Forelimb muscle (tissue), 1 donor: ENCODE data around the gene NLGN1. TPM values are rescaled to one million over a fixed set of nuclear protein-coding genes. Genes with fewer than 3 reads are reported as not detected.

Experiments used
- DNase-seq: peaks from one replicate; pipeline ENCODE4 v3.0.0-alpha.2; 2013; ENCODE audit warnings: low read depth
- polyA plus RNA-seq: library from polyadenylated mRNA; unstranded; fragments of 120-200 nt; gene quantifications from one replicate; pipeline ENCODE4 v1.2.1, GENCODE V29; 2013; ENCODE audit not compliant: insufficient read length

The NLGN1 gene
- polyA plus RNA-seq, 1 donor = 1.5 TPM

DNA sequence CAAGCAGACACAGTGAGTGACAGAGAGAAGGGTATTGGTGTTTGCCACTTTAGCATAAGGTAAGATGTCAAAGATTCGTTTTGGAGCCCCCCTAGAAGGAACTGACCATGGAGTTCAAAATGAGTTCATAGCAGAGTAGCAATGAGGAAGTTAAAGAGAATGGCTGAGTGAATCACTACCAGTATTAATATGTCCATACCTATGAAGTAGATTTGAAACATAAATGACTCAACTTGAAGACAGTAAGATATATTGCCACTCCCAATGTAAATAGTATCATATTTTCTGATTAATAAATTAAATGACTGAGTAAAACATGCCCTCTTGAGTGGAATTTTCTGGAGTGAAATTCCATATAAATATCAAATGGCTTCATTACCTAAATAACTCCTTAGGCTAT, 675.1 kb downstream of the NLGN1 start:
- no peak for DNase-seq

DNA sequence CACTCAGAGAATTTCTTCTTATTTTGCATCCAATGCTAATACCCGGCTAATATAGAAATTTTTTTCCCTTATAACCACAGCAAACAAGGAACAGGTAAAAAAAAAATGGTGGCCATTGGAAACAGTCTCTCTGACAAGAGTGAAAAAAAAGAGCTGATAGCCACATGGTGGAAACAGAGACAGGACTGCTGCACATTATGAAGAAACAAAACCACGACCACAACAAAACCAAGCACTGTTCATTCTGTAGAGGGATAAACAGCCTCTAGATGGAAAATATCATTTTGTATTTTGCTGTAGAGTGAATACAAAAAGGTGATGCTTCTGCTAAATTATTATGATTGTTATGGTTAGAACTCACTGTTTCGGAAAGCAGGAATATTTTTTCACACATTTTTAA, 686.2 kb downstream of the NLGN1 start:
- DNase-seq = no peak

DNA sequence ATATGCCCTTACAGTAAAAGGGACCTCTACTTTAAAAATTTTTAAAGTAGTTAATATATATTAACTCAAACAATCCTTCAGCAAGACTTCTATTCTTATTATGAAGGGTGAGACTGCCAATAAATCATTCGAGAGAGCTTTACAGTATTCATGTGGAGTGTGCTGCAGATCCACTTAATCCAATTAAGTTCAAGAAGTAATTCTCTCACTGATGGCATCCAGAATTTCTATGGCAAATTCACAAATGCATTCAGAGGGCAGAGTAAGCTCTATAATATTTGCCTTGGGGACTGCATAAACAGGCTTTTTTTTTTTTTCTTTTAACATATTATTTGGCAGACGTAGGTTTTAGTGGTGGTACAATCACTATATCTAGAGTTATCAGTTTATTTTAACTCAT, 692.0 kb downstream of the NLGN1 start:
- DNase-seq = no peak

DNA sequence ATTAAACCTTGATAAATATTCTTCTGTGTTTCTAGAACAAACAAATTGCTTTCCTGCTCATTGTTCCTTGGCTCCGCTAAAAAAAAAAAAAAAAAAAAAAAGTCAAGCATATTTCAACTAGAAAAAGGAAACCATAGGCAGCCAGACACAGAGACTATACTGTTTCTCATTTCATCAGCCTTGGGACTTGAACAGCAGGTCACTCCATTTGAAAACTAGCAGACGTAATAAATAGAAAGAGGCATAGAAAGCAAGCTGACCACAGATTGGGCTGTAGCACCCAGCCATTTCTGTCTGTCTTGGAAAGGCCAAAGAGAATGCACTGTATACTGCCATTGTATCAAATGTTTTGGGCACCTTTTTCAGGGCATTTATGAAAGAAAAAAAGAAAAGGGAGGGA, 697.1 kb downstream of the NLGN1 start:
- DNase-seq = no peak

DNA sequence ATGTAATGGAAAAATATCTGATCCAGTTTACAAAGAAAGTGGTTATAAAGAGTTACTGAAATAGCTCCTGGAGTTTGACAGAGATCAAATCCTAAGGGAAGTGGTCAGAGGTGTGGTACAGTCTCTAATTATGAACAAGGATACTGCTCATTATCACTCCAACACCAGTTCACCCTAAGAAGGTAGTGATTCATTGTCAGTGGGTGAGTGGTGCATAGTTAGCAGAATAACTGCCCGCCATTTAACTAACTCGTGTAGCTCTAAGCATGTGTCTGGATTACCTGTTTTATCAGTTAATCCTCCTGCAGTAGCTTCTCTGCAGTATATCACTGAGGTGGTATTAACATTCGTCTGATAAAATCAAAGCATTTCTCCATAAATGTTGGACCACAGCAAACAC, 700.1 kb downstream of the NLGN1 start:
- no peak for DNase-seq

DNA sequence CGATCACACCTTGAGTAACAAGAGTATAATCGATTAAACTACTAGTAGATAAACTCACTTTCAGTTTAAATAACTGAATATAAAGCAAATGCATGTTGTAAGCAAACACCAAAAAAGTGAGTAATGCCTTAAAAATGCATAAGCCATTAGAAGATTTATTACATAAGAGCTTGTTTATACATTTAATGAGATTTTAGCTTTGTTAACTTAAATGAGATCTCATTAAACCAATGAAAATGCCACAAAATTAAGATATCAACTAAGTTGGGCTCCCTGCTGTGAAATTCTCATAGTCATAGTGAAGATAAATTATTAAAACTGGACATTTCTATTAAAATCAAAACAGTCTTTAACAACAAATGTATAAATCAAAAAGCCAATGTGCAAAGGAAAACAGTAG, 701.2 kb downstream of the NLGN1 start:
- no peak for DNase-seq

DNA sequence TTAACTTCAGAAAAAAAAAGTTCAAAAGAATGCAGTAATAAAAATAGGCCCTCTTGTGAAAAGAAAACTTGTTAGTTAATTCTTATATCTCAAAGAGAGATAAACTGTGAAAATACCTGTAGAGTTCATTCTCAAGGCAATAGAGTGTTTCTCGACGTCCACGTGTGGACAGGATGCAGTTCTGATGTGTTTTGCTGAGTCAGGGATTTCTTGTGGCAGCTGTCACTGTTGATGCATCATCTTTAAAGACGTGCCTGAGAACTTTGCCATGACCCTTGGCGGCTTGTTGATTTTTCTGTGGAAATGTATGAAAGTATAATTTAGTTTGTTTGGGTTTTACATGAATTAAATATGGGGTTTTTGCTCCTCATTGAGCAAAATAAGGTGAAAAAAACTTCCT, 702.2 kb downstream of the NLGN1 start:
- DNase-seq = no peak

DNA sequence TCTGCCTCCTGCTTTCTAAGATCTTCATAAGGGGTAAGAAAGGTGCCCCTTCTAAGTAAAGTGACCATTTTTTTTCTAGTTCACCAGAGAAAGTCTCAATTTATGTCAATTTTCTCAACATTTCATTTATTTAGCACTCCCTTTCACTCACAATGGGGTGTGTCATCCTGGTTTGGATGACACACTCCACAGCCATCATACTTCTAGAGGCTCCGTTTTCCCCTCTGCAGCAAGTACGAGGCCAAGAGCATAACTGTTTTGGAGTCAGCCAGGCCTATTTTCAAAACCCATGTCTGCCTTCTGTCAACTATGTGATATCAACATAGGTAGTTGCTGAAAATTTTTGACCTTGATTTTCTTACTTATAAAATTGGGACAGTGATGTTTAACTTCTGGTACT, 703.2 kb downstream of the NLGN1 start:
- no peak for DNase-seq

DNA sequence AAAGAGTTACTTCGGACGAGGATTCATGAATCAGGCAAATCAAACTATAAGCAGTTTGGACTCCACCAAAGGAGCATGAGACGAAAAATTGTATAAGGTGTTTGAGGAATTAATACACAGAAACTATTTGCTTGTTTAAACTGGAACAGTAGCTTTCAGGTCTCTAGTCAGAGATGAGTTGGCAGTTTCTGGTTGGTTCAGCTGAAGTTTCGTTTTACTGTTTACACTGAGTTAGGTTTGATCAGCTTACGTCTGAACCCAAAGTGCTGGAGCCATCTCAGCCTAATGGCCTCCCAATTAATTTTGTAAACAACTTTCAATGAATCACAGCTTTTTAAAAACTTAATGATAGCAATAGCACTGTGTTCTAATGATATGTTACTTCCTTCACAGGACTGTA, 703.7 kb downstream of the NLGN1 start:
- no peak for DNase-seq

DNA sequence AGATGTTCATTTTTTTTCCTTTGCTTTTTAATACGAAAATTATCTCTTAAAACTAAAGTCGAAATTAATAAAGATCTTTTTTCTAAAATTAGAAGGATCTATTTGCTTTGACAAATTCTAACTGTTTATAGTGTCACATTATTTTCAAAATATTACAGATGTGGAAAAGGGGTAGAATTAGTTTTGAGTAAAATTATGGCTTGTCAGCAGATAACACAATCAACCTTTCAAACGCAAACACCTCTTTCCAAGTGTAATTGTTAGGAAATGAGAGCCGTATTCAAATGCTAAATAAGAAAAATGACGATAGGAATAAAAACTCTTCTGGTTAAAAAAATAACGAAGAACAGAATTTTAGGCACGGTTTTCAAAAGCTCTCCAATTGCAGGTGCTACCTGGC, 704.7 kb downstream of the NLGN1 start:
- no peak for DNase-seq

DNA sequence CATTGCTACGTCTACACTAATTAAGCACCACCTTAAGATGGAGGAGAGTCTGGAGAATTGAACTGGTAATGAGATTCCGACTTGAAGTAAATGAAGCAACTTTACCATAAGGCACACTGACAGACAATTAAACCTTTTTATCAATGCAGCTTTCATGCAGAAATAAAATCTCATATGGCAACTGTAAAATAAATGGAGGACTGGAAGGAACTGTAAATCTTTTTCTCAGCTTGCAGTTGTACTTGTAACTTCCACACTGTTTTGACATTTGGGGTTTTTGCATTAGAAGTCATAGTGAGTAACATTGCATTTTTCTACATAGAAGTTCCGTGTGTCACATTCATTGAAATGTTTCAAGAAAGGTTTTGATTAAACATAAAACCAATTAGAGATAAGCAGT, 705.3 kb downstream of the NLGN1 start:
- no peak for DNase-seq

DNA sequence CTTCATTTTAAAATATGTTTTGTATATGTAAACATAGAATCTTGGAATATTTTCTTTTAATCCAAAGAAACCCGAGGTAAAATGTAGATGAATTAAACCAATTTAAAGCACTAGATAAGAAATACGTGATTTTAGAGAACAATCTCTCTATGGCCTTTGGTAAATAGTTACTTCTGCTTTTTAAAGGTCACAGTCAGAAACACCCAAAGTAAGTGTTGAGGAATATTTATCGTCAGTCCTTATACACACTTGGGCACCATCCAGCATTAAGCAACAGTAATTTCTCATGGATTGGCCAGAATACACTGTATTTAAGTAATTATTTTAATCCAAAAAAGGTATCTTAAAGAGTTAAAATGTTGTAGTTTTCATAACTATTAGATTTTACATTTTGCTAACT, 713.2 kb downstream of the NLGN1 start:
- DNase-seq = no peak

DNA sequence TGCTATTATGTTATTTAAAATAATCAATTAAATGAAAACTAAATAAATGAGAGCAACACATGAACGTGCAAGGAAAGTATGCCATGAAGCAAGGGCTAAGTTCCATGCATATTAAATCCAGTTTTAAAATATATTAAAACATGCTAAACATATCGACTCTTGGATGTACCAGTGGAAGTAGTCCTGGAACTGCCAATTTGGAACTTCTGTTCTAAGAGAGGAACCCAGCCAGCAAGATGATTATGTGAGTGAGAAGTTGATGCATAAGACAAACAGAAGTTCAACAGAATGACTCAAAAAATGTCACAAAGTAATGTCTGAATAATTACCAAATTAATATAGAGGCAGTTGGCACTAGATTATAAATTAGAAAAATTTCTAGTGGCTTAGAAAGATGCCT, 714.2 kb downstream of the NLGN1 start:
- no peak for DNase-seq

DNA sequence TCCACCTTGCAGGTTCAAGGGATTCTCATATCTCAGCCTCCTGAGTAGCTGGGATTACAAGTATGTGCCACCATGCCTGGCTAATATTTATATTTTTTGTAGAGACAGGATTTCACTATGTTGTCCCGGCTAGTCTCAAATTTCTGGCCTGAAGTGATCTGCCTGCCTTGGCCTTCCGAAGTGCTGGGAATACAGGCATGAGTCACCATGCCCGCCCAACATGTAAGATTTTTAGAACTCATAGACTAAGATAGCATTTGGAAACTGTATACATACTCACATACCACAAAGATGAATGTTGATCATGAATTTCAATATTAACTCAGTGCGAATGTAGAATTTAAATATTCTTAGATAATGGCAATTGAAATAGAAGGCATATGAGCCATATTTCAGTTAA, 718.9 kb downstream of the NLGN1 start:
- DNase-seq = no peak

DNA sequence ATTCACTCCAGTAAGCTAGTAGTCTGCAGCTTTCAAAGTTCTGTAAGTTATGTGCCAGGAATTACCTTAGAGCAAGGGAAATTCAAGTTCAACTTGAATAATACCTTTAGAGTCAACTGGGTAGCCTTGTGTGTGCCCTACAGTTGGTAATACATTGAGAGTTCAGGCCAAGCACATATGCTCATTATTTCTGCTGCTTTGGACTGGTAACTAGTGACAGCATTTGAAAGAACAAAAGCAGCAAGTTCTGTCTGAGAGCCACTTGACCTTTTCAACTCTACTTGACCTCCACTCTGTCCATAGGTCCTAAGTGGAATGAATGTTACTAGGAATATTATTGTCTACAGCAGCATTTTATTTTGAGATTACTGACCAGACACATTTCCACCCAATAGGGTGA, 723.5 kb downstream of the NLGN1 start:
- DNase-seq = no peak

DNA sequence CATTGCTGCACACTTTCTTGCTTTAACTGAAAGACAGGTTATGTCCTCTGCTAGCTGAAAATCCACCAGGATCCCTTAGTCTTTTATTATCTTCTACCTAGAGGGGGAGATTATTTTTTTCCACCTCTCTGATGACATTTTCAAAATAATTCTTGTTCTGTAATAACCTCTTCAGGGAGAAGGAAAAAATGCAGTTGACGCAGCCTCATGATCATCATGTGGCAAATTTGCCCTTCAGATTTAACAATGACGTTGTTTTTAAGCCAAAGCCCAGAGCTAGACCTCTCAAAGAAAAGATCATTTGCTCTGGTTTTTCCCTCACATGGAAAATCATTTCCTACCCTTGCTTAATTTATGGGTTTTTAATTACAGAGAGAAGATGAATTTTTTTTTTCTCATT, 724.9 kb downstream of the NLGN1 start:
- no peak for DNase-seq

DNA sequence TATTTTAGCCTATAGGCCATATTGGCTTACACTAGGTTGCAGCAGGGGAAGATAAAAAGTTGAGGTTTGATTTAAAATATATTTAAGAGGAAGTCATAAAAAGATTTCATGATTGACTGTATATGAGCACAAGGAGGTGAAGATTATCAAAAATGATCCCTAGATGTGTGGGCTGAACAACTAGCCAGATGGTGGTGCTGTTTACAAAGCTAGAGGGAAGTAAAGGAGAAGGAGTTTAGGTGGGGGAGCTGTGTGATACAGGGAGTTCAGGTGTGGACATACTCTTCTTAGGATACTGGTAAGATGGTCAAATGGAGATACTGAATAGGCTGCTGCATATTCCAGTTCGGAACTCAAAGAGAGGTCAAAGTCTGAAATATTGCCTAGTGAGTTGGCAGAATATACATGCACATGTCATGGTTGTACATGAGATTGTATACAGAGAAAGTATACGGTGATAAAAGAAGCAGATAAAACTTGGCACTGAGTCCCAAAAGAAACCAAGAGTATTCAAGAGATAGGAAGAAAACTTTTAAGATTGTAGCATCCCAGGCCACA, 727.8 kb downstream of the NLGN1 start:
- no peak for DNase-seq

DNA sequence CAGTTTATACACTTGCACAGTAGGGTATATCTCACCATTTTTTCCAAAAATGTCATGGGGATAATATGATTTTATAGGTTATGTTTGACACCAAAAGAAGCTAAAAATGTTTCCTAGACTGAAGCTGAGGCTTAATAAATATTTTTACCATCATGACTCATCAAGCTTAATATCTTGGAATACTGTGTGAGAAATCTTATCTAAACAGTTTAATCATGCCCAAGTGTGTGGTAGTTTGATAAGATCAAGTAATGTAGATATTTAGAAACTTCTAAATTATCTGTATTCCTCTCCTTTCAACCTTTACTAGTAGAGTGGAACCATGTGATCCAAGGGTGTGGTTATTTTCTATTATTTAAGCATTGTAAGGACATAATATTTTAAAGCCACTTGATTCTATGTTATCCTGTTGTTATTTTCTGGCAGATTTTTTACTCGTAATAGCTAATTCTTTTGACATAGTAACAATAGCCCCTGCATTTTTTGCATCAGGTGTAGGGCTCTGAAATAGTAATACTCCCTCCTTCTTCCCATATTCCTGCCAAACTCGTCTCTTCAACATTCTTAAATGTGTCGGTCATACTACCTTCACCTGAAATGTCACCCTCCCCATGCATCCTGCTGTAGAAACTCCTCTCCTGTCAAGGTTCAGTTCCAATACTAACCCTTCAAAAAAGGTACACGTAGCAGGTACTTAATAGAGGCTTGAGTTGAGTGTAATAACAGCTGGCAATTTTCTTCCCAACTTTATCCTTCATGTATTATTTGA, 729.6 kb downstream of the NLGN1 start:
- DNase-seq = no peak

DNA sequence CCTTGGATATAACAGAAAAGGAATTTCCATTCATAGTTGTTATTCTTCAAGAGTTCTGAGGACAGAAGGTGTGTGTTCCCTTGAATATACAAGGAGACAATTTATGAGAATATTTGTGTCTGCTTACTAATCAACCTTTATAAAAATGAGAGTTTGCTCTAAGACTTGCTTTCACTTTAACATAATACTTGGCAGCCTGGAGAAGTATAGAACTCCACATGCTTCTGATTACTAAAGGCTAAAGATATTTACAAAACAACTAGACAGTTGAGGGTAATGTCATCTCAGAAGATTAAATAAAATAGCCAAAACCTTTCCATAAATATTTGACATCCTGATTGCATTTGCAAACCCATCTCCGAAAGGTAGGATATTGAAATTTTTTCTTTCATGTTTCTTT, 734.5 kb downstream of the NLGN1 start:
- no peak for DNase-seq

DNA sequence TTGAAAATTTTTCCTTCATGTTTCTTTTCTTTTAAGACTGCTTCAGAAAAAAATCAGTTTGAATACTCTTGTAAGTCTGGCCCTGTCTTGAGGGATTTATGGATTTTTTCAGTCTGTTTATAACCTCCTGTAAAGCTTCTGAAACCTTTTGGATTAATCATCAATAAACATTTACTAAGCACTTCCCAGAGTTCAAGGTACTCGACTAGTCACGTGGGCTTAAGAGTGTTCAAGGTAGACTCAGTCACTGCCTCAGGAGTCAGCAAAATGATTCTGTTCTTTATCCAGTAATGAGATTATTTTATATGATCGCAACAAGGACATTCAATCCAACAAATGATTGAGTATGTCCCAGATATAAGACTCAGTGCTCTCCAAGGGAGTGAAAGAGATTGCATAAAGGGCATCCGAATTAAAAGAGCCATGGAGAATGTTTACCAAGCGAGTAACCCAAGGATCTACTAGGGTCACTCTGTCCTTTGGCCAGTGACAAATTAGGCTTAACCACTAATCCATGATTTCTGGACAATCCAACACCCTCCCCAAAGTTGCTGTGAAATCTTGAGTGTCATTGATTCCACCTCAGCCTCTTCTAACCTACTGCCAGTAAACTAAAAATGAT, 735.0 kb downstream of the NLGN1 start:
- DNase-seq = no peak

DNA sequence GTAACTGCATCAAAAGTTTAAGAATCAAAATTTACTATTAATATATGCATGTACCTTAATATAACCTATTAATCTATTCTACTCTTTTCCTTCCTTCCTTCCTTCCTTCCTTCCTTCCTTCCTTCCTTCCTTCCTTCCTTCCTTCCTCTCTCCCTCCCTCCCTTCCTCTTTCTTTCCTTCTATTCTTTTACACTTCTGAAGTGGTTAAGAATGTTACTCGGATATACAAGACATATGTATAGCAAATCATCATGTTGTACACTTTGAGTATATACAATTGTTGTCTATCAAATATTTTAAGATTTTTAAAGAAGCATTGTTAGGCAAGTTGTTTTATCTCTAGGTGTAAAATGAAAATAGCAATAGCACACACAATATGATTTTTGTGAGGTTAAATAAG, 748.5 kb downstream of the NLGN1 start:
- no peak for DNase-seq

DNA sequence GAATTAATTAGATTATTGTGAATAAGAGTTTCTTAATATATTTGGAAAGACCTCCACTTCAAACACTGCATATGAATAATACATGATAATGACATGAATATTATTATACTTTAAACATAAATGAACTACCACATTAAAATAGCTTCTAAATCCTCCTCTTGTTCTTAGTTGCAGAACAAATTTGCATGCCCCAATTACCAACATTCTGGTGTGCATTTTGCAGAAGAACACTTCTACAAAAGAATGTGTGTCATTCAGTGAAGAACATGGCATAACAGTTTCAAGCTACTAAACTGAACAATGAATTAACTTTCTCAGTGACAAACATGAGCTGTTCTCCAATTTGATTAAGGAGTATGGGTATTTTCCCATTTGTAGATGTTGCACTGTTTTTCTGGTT, 750.3 kb downstream of the NLGN1 start:
- DNase-seq = no peak

DNA sequence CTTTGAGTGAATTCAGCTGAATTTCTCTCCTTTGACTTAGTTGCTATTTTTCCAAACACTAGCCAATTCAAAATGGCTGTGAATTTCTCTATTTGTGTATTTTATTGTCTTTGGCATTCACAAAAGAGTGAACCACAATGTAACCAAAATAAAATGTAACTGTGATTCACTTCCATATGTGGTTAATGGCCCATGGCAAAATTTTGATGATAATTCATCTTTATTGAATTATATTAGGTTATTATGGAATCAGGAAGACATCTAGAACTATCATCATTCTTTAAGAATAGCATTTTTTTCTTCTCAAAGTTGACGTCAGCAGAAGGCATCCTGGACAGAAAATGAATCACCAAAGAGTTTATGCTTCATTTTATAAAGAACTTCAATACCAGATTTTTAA, 756.3 kb downstream of the NLGN1 start:
- no peak for DNase-seq

DNA sequence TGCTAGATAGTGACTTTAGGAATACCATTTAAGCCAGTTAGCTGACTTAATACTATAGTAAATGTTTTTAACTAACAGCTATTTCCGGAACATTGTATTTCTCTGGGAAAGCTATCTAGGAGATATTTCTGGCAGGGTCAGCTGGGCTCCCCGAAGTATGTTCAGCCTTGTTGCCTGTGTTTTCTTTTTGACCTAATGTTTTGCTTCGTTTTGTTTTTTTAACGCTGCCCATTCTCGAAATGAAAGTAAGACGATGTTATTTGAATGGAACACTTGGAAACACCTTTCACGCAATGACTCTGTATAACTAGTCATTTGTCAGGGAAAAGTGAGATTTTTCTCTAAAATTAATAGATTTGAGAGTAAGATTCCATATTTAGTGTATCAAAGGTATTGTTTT, 758.7 kb downstream of the NLGN1 start:
- no peak for DNase-seq
